PC-3 (cell line): Measurements from ENCODE around the gene NDUFS2.

Experiments
- CTCF ChIP-seq: fragments of 300-600 bp; sonication (generic); conservative IDR thresholded peaks from 2 replicates; pipeline ENCODE4 v1.5.1; 2017; ENCODE audit warnings: antibody characterized with exemption, low read depth, mild to moderate bottlenecking, low read length
- EZH2phosphoT487 ChIP-seq: fragments of 300-600 bp; sonication (generic); IDR thresholded peaks from 2 replicates; pipeline ENCODE4 v1.6.1; 2018; ENCODE audit warnings: mild to moderate bottlenecking, antibody characterized with exemption, low read length, borderline replicate concordance

GRCh38 chr1:161251579-161251978, 49.4 kb downstream of the NDUFS2 start:
- TF ChIP-seq CTCF (no peak), EZH2phosphoT487 (no peak)
